ENCODE measurements around the gene MACC1.

DNA sequence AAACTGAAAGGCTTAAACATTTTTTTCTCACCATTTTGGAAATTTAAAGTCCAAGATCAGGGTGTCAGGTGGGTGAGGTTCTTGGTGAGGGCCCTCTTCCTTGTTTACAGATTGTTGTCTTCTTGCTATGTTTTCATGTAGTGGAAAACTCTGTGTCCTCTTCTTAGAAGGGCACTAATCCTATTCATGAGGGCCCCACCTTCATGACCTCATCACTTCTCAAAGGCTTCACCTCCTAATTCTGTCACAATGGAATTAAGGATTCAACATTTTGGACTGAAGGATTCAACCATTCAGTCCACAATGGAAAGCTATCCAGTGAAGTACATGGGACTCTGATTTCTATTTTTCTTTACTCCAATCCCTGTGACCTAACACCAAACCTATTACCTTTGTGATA, 27.3 kb downstream of the MACC1 start:
- TF ChIP-seq, protein P1, sequence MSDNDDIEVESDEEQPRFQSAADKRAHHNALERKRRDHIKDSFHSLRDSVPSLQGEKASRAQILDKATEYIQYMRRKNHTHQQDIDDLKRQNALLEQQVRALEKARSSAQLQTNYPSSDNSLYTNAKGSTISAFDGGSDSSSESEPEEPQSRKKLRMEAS (IDR thresholded peaks at IDR 0.05; ENCODE audit: low read depth), result no peak
- TF ChIP-seq TAF1 (IDR thresholded peaks at IDR 0.05; ENCODE audit: borderline replicate concordance, low read depth, low read length) (no peak), JUND (IDR thresholded peaks at IDR 0.05) (no peak)
- TF ChIP-seq, protein P2, sequence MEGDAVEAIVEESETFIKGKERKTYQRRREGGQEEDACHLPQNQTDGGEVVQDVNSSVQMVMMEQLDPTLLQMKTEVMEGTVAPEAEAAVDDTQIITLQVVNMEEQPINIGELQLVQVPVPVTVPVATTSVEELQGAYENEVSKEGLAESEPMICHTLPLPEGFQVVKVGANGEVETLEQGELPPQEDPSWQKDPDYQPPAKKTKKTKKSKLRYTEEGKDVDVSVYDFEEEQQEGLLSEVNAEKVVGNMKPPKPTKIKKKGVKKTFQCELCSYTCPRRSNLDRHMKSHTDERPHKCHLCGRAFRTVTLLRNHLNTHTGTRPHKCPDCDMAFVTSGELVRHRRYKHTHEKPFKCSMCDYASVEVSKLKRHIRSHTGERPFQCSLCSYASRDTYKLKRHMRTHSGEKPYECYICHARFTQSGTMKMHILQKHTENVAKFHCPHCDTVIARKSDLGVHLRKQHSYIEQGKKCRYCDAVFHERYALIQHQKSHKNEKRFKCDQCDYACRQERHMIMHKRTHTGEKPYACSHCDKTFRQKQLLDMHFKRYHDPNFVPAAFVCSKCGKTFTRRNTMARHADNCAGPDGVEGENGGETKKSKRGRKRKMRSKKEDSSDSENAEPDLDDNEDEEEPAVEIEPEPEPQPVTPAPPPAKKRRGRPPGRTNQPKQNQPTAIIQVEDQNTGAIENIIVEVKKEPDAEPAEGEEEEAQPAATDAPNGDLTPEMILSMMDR (IDR thresholded peaks at IDR 0.05), result no peak
